NCI-H187 (cell line): ENCODE data around the gene ARMC5.
A peak's percentile ranks its signal among the peaks of the same experiment; 100 is the strongest.
"Not testable (repeated sequence)": the region's sequence is repeated elsewhere in the genome, so short reads cannot be mapped to it uniquely, and the experiment has no call there.

ENCODE experiments used
- DNase-seq, 2 experiments: peaks; one replicate each; lab custom pipeline; 2025; lab: John Stamatoyannopoulos, UW

The ARMC5 gene

GRCh38 chr16:31430380-31431052, 28.8 kb upstream of the ARMC5 start:
- DNase-seq, result no peak

- no peak for DNase-seq
These were observed 23.7 kb upstream of the ARMC5 start for GRCh38 chr16:31435341-31436220.

- DNase-seq, result no peak
These were observed 22.9 kb upstream of the ARMC5 start for GRCh38 chr16:31436221-31437045.

- no peak for DNase-seq
These were observed 20.9 kb upstream of the ARMC5 start for GRCh38 chr16:31438414-31438813.

GRCh38 chr16:31439023-31439422, 20.3 kb upstream of the ARMC5 start:
- not testable (repeated sequence) for DNase-seq

GRCh38 chr16:31439519-31439918, 19.8 kb upstream of the ARMC5 start:
- no peak for DNase-seq

GRCh38 chr16:31440516-31441184, 18.7 kb upstream of the ARMC5 start:
- no peak for DNase-seq

- no peak for DNase-seq
These were observed 17.3 kb upstream of the ARMC5 start for GRCh38 chr16:31441956-31442355.

- not testable (repeated sequence) for DNase-seq
These were observed 13.4 kb upstream of the ARMC5 start for GRCh38 chr16:31445931-31446330.

- no peak for DNase-seq
These were observed 8.1 kb upstream of the ARMC5 start for GRCh38 chr16:31451201-31451600.

- DNase-seq, result no peak
These were observed 7.5 kb upstream of the ARMC5 start for GRCh38 chr16:31451681-31452351.

GRCh38 chr16:31452631-31453106, 6.6 kb upstream of the ARMC5 start:
- no peak for DNase-seq

GRCh38 chr16:31453255-31454204, 5.8 kb upstream of the ARMC5 start:
- DNase-seq, result no peak

GRCh38 chr16:31455601-31456314, 3.5 kb upstream of the ARMC5 start:
- no peak for DNase-seq

GRCh38 chr16:31456988-31457360, 2.3 kb upstream of the ARMC5 start:
- DNase-seq, result no peak

- peak in 1 of 2 experiments; percentile 19 for DNase-seq
These were observed 1.0 kb upstream of the ARMC5 start for GRCh38 chr16:31458073-31458843.

GRCh38 chr16:31459687-31460581, 633 bp downstream of the ARMC5 start:
- peak; percentile 91 to 92 for DNase-seq
